Measurements from ENCODE around the gene NR2F1-AS1.

The NR2F1-AS1 gene

GRCh38 chr5:93385655-93386054 lies 195.4 kb downstream of the NR2F1-AS1 start:
- no peaks in the 10 kb centered on the region for H3K27me3 ChIP-seq (ENCODE audit: control insufficient read depth, insufficient read depth, low read length)
- H3K4me1 ChIP-seq (ENCODE audit: control insufficient read depth, insufficient read depth, low read length), result no peaks in the 10 kb centered on the region
- H3K27ac ChIP-seq (ENCODE audit: low read depth, low read length), result no peak overlapping the region
- H3K36me3 ChIP-seq (ENCODE audit: control insufficient read depth, insufficient read depth, low read length), result no peaks in the 10 kb centered on the region
- H3K9ac ChIP-seq (ENCODE audit: low read length), result no peak overlapping the region
- H3K4me3 ChIP-seq (ENCODE audit: low read length), result no peak overlapping the region

DNA sequence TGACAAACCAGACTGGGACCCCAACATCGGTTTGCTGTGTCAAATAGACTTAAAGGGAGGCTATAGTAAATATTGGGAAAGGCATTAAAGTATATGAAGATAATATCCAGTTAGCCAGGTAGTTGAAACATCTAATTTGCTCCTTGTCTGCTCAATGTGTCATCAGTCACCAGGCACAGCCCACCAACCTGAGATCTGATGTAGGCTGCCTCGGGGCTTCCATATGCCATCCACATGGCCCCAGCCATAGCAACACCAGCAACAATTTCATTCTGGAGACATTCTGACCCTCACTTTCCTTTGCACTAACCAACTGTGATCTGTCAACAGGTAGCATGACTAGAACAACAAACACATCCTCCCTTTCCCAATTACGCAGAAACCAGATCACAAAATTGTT lies 196.0 kb downstream of the NR2F1-AS1 start:
- H3K27ac ChIP-seq (ENCODE audit: low read depth, low read length), result no peak overlapping the region
- H3K9ac ChIP-seq (ENCODE audit: low read length), result no peak overlapping the region
- no peaks in the 10 kb centered on the region for H3K36me3 ChIP-seq (ENCODE audit: control insufficient read depth, insufficient read depth, low read length)
- no peaks in the 10 kb centered on the region for H3K27me3 ChIP-seq (ENCODE audit: control insufficient read depth, insufficient read depth, low read length)
- H3K4me1 ChIP-seq (ENCODE audit: control insufficient read depth, insufficient read depth, low read length), result no peaks in the 10 kb centered on the region
- no peak overlapping the region for H3K4me3 ChIP-seq (ENCODE audit: low read length)

DNA sequence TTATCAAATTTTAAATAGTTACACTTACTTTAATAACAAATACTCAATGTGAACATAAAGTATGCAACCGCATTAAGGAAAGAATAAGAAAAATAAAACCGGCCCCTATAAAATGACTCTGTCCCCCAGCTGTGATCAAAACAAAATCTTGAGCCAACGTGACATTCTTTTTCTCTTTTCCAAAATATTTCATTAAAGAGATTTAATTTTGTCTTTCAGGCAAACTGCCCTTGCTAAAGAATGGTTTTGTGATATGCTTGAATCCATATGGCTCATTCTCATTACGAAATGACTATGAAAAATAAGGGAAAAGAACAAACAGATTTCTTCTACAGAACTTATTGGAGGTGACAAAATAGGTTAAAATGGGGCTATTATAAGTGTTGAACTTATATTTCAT lies 197.0 kb downstream of the NR2F1-AS1 start:
- no peak overlapping the region for H3K4me3 ChIP-seq (ENCODE audit: low read length)
- H3K4me1 ChIP-seq (ENCODE audit: control insufficient read depth, insufficient read depth, low read length), result no peaks in the 10 kb centered on the region
- H3K36me3 ChIP-seq (ENCODE audit: control insufficient read depth, insufficient read depth, low read length), result no peaks in the 10 kb centered on the region
- no peak overlapping the region for H3K27ac ChIP-seq (ENCODE audit: low read depth, low read length)
- H3K27me3 ChIP-seq (ENCODE audit: control insufficient read depth, insufficient read depth, low read length), result no peaks in the 10 kb centered on the region
- no peak overlapping the region for H3K9ac ChIP-seq (ENCODE audit: low read length)

GRCh38 chr5:93382188-93382825 lies 198.7 kb downstream of the NR2F1-AS1 start:
- Histone ChIP-seq H3K36me3 (ENCODE audit: control insufficient read depth, insufficient read depth, low read length) (no peaks in the 10 kb centered on the region), H3K4me3 (ENCODE audit: low read length) (no peak overlapping the region)

GRCh38 chr5:93381057-93381456 lies 200.0 kb downstream of the NR2F1-AS1 start:
- Histone ChIP-seq H3K27ac (ENCODE audit: low read depth, low read length) (no peak overlapping the region), H3K4me1 (ENCODE audit: control insufficient read depth, insufficient read depth, low read length) (no peaks in the 10 kb centered on the region), H3K27me3 (ENCODE audit: control insufficient read depth, insufficient read depth, low read length) (no peaks in the 10 kb centered on the region), H3K36me3 (ENCODE audit: control insufficient read depth, insufficient read depth, low read length) (no peaks in the 10 kb centered on the region), H3K4me3 (ENCODE audit: low read length) (no peak overlapping the region), H3K9ac (ENCODE audit: low read length) (no peak overlapping the region)

More at GRCh38 chr5:93382188-93382825, 198.7 kb downstream of the NR2F1-AS1 start:
- Histone ChIP-seq H3K9ac (ENCODE audit: low read length) (no peak overlapping the region), H3K4me1 (ENCODE audit: control insufficient read depth, insufficient read depth, low read length) (no peaks in the 10 kb centered on the region), H3K27me3 (ENCODE audit: control insufficient read depth, insufficient read depth, low read length) (no peaks in the 10 kb centered on the region), H3K27ac (ENCODE audit: low read depth, low read length) (no peak overlapping the region)

GRCh38 chr5:93378073-93378472 lies 202.9 kb downstream of the NR2F1-AS1 start:
- Histone ChIP-seq H3K4me1 (ENCODE audit: control insufficient read depth, insufficient read depth, low read length) (no peaks in the 10 kb centered on the region), H3K9ac (ENCODE audit: low read length) (no peak overlapping the region), H3K36me3 (ENCODE audit: control insufficient read depth, insufficient read depth, low read length) (no peaks in the 10 kb centered on the region), H3K4me3 (ENCODE audit: low read length) (no peak overlapping the region), H3K27me3 (ENCODE audit: control insufficient read depth, insufficient read depth, low read length) (no peaks in the 10 kb centered on the region), H3K27ac (ENCODE audit: low read depth, low read length) (no peak overlapping the region)

DNA sequence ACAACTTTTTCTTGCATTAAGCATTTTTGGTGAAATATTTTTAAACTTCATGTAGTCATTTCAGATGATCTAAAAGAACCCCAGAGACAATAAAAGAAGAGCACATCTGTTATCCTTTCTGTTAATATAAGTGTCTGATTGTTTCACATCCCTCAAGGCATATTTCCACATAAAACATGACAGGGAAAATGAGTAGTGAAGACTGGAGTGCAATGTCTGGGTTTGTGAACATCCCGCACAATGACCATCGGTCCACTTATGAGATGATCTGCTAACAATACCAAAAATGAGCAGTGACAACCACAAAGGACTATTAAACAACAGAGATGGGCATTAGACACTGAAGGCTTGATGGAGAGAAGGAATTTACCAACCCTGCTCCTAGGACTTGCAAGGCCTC lies 209.1 kb downstream of the NR2F1-AS1 start:
- Histone ChIP-seq H3K36me3 (ENCODE audit: control insufficient read depth, insufficient read depth, low read length) (no peaks in the 10 kb centered on the region), H3K4me3 (ENCODE audit: low read length) (no peak overlapping the region), H3K27ac (ENCODE audit: low read depth, low read length) (no peak overlapping the region), H3K9ac (ENCODE audit: low read length) (no peak overlapping the region), H3K4me1 (ENCODE audit: control insufficient read depth, insufficient read depth, low read length) (no peaks in the 10 kb centered on the region), H3K27me3 (ENCODE audit: control insufficient read depth, insufficient read depth, low read length) (no peaks in the 10 kb centered on the region)

- H3K9ac ChIP-seq (ENCODE audit: low read length), result no peak overlapping the region
Measured at GRCh38 chr5:93364378-93364777, 216.6 kb downstream of the NR2F1-AS1 start.

GRCh38 chr5:93360436-93361088 lies 220.5 kb downstream of the NR2F1-AS1 start:
- H3K27me3 ChIP-seq (ENCODE audit: control insufficient read depth, insufficient read depth, low read length), result no peaks in the 10 kb centered on the region
- no peaks in the 10 kb centered on the region for H3K4me1 ChIP-seq (ENCODE audit: control insufficient read depth, insufficient read depth, low read length)
- H3K4me3 ChIP-seq (ENCODE audit: low read length), result no peak overlapping the region
- no peak overlapping the region for H3K9ac ChIP-seq (ENCODE audit: low read length)
- no peak overlapping the region for H3K27ac ChIP-seq (ENCODE audit: low read depth, low read length)
- H3K36me3 ChIP-seq (ENCODE audit: control insufficient read depth, insufficient read depth, low read length), result no peaks in the 10 kb centered on the region

More at GRCh38 chr5:93364378-93364777, 216.6 kb downstream of the NR2F1-AS1 start:
- Histone ChIP-seq H3K36me3 (ENCODE audit: control insufficient read depth, insufficient read depth, low read length) (no peaks in the 10 kb centered on the region), H3K4me1 (ENCODE audit: control insufficient read depth, insufficient read depth, low read length) (no peaks in the 10 kb centered on the region), H3K27me3 (ENCODE audit: control insufficient read depth, insufficient read depth, low read length) (no peaks in the 10 kb centered on the region), H3K27ac (ENCODE audit: low read depth, low read length) (no peak overlapping the region), H3K4me3 (ENCODE audit: low read length) (no peak overlapping the region)

- Histone ChIP-seq H3K9ac (ENCODE audit: low read length) (no peak overlapping the region), H3K4me1 (ENCODE audit: control insufficient read depth, insufficient read depth, low read length) (no peaks in the 10 kb centered on the region), H3K27me3 (ENCODE audit: control insufficient read depth, insufficient read depth, low read length) (no peaks in the 10 kb centered on the region), H3K27ac (ENCODE audit: low read depth, low read length) (no peak overlapping the region), H3K4me3 (ENCODE audit: low read length) (no peak overlapping the region), H3K36me3 (ENCODE audit: control insufficient read depth, insufficient read depth, low read length) (no peaks in the 10 kb centered on the region)
Measured at GRCh38 chr5:93359960-93360305, 221.1 kb downstream of the NR2F1-AS1 start.
